Kidney (tissue), 14 donors: Measurements from ENCODE around the gene ADGRD1. TPM values are rescaled to one million over a fixed set of nuclear protein-coding genes. Genes with fewer than 3 reads are reported as not detected.

Source experiments
- DNase-seq, 5 donors: peaks; one replicate each; pipeline ENCODE4 v3.0.0-alpha.2; 2013 to 2020
- FAIRE-seq: peaks from 2 replicates; lab custom pipeline; 2012; peaks lifted over from hg19 to GRCh38; lab: Jason Lieb, UNC
- H3K27ac ChIP-seq, 2 donors: one replicate each; pipeline ENCODE4 v1.7.0; 2013; ENCODE audit warnings: low read depth in 2 of 2, low read length in 2 of 2, inconsistent platforms in 1 of 2
- H3K27me3 ChIP-seq: one replicate; pipeline ENCODE4 v1.7.1; 2013; ENCODE audit warnings: low read length, inconsistent platforms; ENCODE audit not compliant: control insufficient read depth, insufficient read depth
- H3K36me3 ChIP-seq, 3 donors: one replicate each; pipeline versions ENCODE4 v1.7.0 to v1.7.1; 2013; ENCODE audit warnings: low read length in 3 of 3, control low read depth in 1 of 3, inconsistent platforms in 1 of 3; ENCODE audit not compliant: insufficient read depth in 3 of 3, control insufficient read depth in 2 of 3
- H3K4me1 ChIP-seq, 3 donors: one replicate each; pipeline versions ENCODE4 v1.7.0 to v1.7.1; 2013; ENCODE audit warnings: low read length in 3 of 3, inconsistent platforms in 1 of 3, low read depth in 1 of 3; ENCODE audit not compliant: control insufficient read depth in 2 of 3, insufficient read depth in 2 of 3
- H3K4me3 ChIP-seq, 3 donors: one replicate each; pipeline versions ENCODE4 v1.7.0 to v1.8.1; 2013; ENCODE audit warnings: low read length in 3 of 3, control low read depth in 1 of 3, inconsistent platforms in 1 of 3
- H3K9ac ChIP-seq, 3 donors: one replicate each; pipeline versions ENCODE4 v1.7.0 to v1.7.1; 2013; ENCODE audit warnings: low read length in 3 of 3, control low read depth in 1 of 3, inconsistent platforms in 1 of 3
- H3K9me3 ChIP-seq, 3 donors: one replicate each; pipeline versions ENCODE4 v1.7.0 to v1.7.1; 2013; ENCODE audit warnings: low read length in 3 of 3, control low read depth in 1 of 3, inconsistent platforms in 1 of 3; ENCODE audit not compliant: control insufficient read depth in 2 of 3, insufficient read depth in 1 of 3
- intact Hi-C: fragments of 100-400 bp; cut with DNase I; formaldehyde crosslinking; loops from one replicate; pipeline ENCODE4 v1.11.1; 2022
- polyA plus RNA-seq: library from polyadenylated mRNA; stranded (reverse); fragments of 350-450 nt; fragmentation: Illumina TruSeq; extraction: RNeasy Lipid Tissue Mini Kit (QIAGEN cat#74804); gene quantifications from one replicate; pipeline ENCODE4 v1.2.3, GENCODE V29; 2014; ENCODE audit warnings: low read depth, low replicate concordance; ENCODE audit not compliant: insufficient read depth
- total RNA-seq: library from RNA; stranded (reverse); fragmentation: NEBNext Ultra II Directional; extraction: Animal tissue kit (Norgen Biotek cat#: 25700); gene quantifications from one replicate; pipeline ENCODE4 v1.2.1, GENCODE V29; 2021
- TF ChIP-seq, protein P1 (sequence below): IDR thresholded peaks from 3 replicates; pipeline ENCODE4 v1.5.1; 2012; ENCODE audit warnings: mild to moderate bottlenecking, moderate library complexity, borderline replicate concordance; ENCODE audit not compliant: insufficient read depth; ENCODE audit errors: extremely low read depth
- donor health status: control.
- donor health status: control.
- donor health status: control.
- donor health status: control.
- donor health status: control.
- donor health status: DM: yes; HTN: yes; CAD: no.
- donor health status: Normal renal cell carcinoma (clear cell type).

ADGRD1 gene
- total and polyA plus RNA-seq, 2 donors from 2014 or later: 1.7 to 6.7 TPM

GRCh38 chr12:130922511-130922953 is 31.2 kb upstream of the ADGRD1 start:
- TF ChIP-seq, protein P1, sequence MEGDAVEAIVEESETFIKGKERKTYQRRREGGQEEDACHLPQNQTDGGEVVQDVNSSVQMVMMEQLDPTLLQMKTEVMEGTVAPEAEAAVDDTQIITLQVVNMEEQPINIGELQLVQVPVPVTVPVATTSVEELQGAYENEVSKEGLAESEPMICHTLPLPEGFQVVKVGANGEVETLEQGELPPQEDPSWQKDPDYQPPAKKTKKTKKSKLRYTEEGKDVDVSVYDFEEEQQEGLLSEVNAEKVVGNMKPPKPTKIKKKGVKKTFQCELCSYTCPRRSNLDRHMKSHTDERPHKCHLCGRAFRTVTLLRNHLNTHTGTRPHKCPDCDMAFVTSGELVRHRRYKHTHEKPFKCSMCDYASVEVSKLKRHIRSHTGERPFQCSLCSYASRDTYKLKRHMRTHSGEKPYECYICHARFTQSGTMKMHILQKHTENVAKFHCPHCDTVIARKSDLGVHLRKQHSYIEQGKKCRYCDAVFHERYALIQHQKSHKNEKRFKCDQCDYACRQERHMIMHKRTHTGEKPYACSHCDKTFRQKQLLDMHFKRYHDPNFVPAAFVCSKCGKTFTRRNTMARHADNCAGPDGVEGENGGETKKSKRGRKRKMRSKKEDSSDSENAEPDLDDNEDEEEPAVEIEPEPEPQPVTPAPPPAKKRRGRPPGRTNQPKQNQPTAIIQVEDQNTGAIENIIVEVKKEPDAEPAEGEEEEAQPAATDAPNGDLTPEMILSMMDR: no peak
- H3K27me3 ChIP-seq: no peaks in the 10 kb centered on the region

DNA sequence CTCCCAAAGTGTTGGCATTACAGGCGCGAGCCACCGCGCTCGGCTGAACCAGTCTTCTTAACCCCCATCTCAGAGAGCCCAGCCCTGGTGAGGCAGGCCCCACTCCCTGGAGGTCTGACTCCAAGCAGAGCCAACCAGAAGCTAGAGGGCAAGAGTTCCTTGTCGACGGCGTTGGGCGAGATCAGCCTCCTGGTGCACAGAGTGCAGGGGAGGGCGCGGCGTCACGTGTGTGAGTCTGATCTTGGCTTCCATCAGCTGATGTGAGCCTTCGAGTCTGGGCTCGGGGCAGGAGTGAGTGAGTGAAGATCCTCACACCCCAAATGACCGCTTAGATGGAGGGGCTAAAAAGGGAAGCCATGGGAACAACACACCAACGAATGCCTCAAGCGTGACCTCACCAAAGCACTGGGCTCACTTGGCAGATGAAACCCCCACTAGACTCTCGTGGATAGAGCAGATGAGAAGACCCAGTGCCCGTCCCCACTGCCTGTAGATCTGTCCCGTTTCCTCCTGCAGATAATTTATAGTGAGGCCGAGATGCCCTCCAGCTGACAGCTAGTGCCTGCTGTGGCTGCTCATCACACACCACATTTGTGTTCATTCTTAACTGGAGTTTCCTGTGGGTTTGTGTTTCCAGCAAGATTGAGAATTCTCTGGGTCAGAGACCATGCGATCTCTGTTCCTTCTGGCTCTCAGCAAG is 28.6 kb upstream of the ADGRD1 start:
- TF ChIP-seq, protein P1: no peak
- no peak for FAIRE-seq
- Histone ChIP-seq H3K9ac (no peak overlapping the region), H3K36me3 (no peaks in the 10 kb centered on the region), H3K4me3 (no peak overlapping the region), H3K27ac (no peak overlapping the region), H3K9me3 (no peaks in the 10 kb centered on the region), H3K27me3 (no peaks in the 10 kb centered on the region), H3K4me1 (no peaks in the 10 kb centered on the region)
- intact Hi-C loops: no loop called here
- DNase-seq: no peak

More at GRCh38 chr12:130922511-130922953, 31.2 kb upstream of the ADGRD1 start:
- Histone ChIP-seq H3K9me3 (no peaks in the 10 kb centered on the region), H3K27ac (no peak overlapping the region), H3K4me1 (no peaks in the 10 kb centered on the region), H3K9ac (no peak overlapping the region), H3K36me3 (no peaks in the 10 kb centered on the region), H3K4me3 (no peak overlapping the region)
- intact Hi-C loops: no loop called here
- FAIRE-seq (no peak), DNase-seq (peak in 2 of 5 donors; percentile 22 to 48)

- FAIRE-seq (no peak), DNase-seq (no peak)
- H3K9ac ChIP-seq: no peak overlapping the region
- H3K4me3 ChIP-seq: no peak overlapping the region
- H3K27ac ChIP-seq: no peak overlapping the region
- H3K4me1 ChIP-seq: no peaks in the 10 kb centered on the region
- H3K27me3 ChIP-seq: no peaks in the 10 kb centered on the region
- TF ChIP-seq, protein P1: no peak
- no peaks in the 10 kb centered on the region for H3K36me3 ChIP-seq
- H3K9me3 ChIP-seq: no peaks in the 10 kb centered on the region
- intact Hi-C loops: no loop called here
These were observed 28.1 kb upstream of the ADGRD1 start for GRCh38 chr12:130925666-130926015.

- Histone ChIP-seq H3K36me3 (no peaks in the 10 kb centered on the region), H3K27ac (no peak overlapping the region), H3K4me1 (no peaks in the 10 kb centered on the region), H3K9ac (no peak overlapping the region), H3K9me3 (no peaks in the 10 kb centered on the region), H3K4me3 (no peak overlapping the region), H3K27me3 (no peaks in the 10 kb centered on the region)
- intact Hi-C loops: no loop called here
- FAIRE-seq: no peak
- TF ChIP-seq, protein P1: no peak
- no peak for DNase-seq
These were observed 24.3 kb upstream of the ADGRD1 start for GRCh38 chr12:130929363-130929762.
